HCT116 (cell line): ENCODE data around the gene MOV10L1. TPM values are rescaled to one million over a fixed set of nuclear protein-coding genes. Genes with fewer than 3 reads are reported as not detected.

ENCODE experiments used
- ATAC-seq: fragments of 200-7000 bp; cut with Tn5 transposase; 2 replicates; pipeline ENCODE4 v1.9.1; 2020; ENCODE audit warnings: mild to moderate bottlenecking, moderate library complexity
- BruUV-seq: library from RNA; stranded (reverse); fragments of 400-500 nt; replicated peaks from 2 replicates; lab custom pipeline; 2021; lab: Mats Ljungman, UMichigan
- CTCF ChIA-PET: fragments of 300-600 bp; sonication (Branson Sonifier 250); formaldehyde crosslinking; loops from one replicate; lab custom pipeline; 2021; ENCODE audit warnings: antibody characterized with exemption; lab: Charles Lee
- POLR2A ChIA-PET: fragments of 300-600, 350-600 bp; sonication (Branson Sonifier 250); formaldehyde crosslinking; loops from one replicate; lab custom pipeline; 2021; ENCODE audit warnings: antibody characterized with exemption; lab: Charles Lee
- RAD21 ChIA-PET, 2 experiments: fragments of 300-600 bp; sonication (Branson Sonifier 250); formaldehyde crosslinking; loops; one replicate each; lab custom pipeline; 2023; ENCODE audit warnings: low total read pairs in 2 of 2; ENCODE audit not compliant: uncharacterized antibody in 2 of 2, unreplicated experiment in 2 of 2, low non-redundant PET in 1 of 2; lab: Charles Lee
- DNase-seq: peaks from one replicate; pipeline ENCODE4 v3.0.0-alpha.2; 2010; ENCODE audit warnings: low read depth, low spot score
- H2AFZ ChIP-seq: fragments of 200-600 bp; shearing (Covaris generic), sonication (generic); 2 replicates; pipeline ENCODE4 v1.6.1; 2017; ENCODE audit warnings: low read depth, mixed run types, mixed read lengths, antibody characterized with exemption, low read length; ENCODE audit not compliant: poor library complexity, severe bottlenecking
- H3K27ac ChIP-seq: 2 replicates; pipeline ENCODE4 v1.5.1; 2012; ENCODE audit warnings: low read depth, low read length
- H3K27me3 ChIP-seq: fragments of 200-600 bp; sonication (generic); 2 replicates; pipeline ENCODE4 v1.6.1; 2016; ENCODE audit warnings: mixed run types, low read length, mixed read lengths; ENCODE audit not compliant: insufficient read depth
- H3K36me3 ChIP-seq, 2 experiments: fragments of 200-500 bp in 1 of 2; fragments of 200-600 bp in 1 of 2; sonication (Bioruptor generic) in 1 of 2; sonication (generic) in 1 of 2; 2 replicates each; pipeline versions ENCODE4 v1.5.1 to v1.6.1; 2014 to 2016; ENCODE audit warnings: low read length in 2 of 2, inconsistent platforms in 1 of 2, mixed read lengths in 1 of 2, mixed run types in 1 of 2; ENCODE audit not compliant: insufficient read depth in 2 of 2, control insufficient read depth in 1 of 2
- H3K4me1 ChIP-seq, 2 experiments: fragments of 200-600 bp in 1 of 2; sonication (generic) in 1 of 2; 2 replicates each; pipeline versions ENCODE4 v1.5.1 to v1.6.1; 2012 to 2017; ENCODE audit warnings: low read length in 2 of 2, inconsistent platforms in 1 of 2, mild to moderate bottlenecking in 1 of 2, mixed read lengths in 1 of 2, mixed run types in 1 of 2, moderate library complexity in 1 of 2; ENCODE audit not compliant: insufficient read depth in 2 of 2, control insufficient read depth in 1 of 2
- H3K4me2 ChIP-seq: fragments of 200-600 bp; sonication (generic); 2 replicates; pipeline ENCODE4 v1.6.1; 2017; ENCODE audit warnings: mixed run types, low read length, mixed read lengths
- H3K4me3 ChIP-seq, 2 experiments: fragments of 200-600 bp in 1 of 2; sonication (generic) in 1 of 2; replicated peaks in 1 of 2; 2 replicates each; pipeline ENCODE4 v1.5.1; 2011 to 2016; ENCODE audit warnings: low read length in 2 of 2, control low read depth in 1 of 2, low read depth in 1 of 2, mild to moderate bottlenecking in 1 of 2, mixed read lengths in 1 of 2, mixed run types in 1 of 2
- H3K79me2 ChIP-seq: fragments of 200-600 bp; sonication (generic); 2 replicates; pipeline ENCODE4 v1.6.1; 2017; ENCODE audit warnings: mild to moderate bottlenecking, mixed run types, low read length, moderate library complexity, mixed read lengths; ENCODE audit not compliant: insufficient read depth
- H3K9ac ChIP-seq: fragments of 200-600 bp; sonication (generic); 2 replicates; pipeline ENCODE4 v1.6.1; 2016; ENCODE audit warnings: low read length, mixed read lengths
- H3K9me2 ChIP-seq: fragments of 200-600 bp; sonication (generic), shearing (Covaris generic); 2 replicates; pipeline ENCODE4 v1.6.1; 2017; ENCODE audit warnings: mixed run types, mild to moderate bottlenecking, moderate library complexity; ENCODE audit not compliant: insufficient read depth
- H3K9me3 ChIP-seq, 2 experiments: fragments of 200-500 bp in 1 of 2; fragments of 200-600 bp in 1 of 2; sonication (Bioruptor generic) in 1 of 2; sonication (generic) in 1 of 2; 2 replicates each; pipeline ENCODE4 v1.6.1; 2014 to 2017; ENCODE audit warnings: low read length in 2 of 2, mixed read lengths in 2 of 2, inconsistent platforms in 1 of 2, low read depth in 1 of 2, mild to moderate bottlenecking in 1 of 2, mixed run types in 1 of 2, moderate library complexity in 1 of 2; ENCODE audit not compliant: control insufficient read depth in 1 of 2, insufficient read depth in 1 of 2
- H4K20me1 ChIP-seq: fragments of 200-600 bp; sonication (generic), shearing (Covaris generic); 2 replicates; pipeline ENCODE4 v1.6.1; 2017; ENCODE audit warnings: mixed run types, mild to moderate bottlenecking, moderate library complexity; ENCODE audit not compliant: insufficient read depth
- ATF3 ChIP-seq: IDR thresholded peaks from 2 replicates; pipeline ENCODE4 v1.6.1; 2012
- EZH2 ChIP-seq: fragments of 200-600 bp; sonication (generic); IDR thresholded peaks from 2 replicates; pipeline ENCODE4 v1.6.1; 2017; ENCODE audit warnings: antibody characterized with exemption, mixed run types
- FOSL1 ChIP-seq: IDR thresholded peaks from 2 replicates; pipeline ENCODE4 v1.6.1; 2012; ENCODE audit warnings: low read depth
- POLR2A ChIP-seq: IDR thresholded peaks from 2 replicates; pipeline ENCODE4 v1.7.0; 2011; ENCODE audit warnings: borderline replicate concordance; ENCODE audit not compliant: insufficient read depth, insufficient read length; ENCODE audit errors: extremely low read depth
- POLR2AphosphoS5 ChIP-seq: IDR thresholded peaks from 2 replicates; pipeline ENCODE4 v1.6.1; 2011; ENCODE audit warnings: mild to moderate bottlenecking, low read depth, low read length, moderate library complexity
- RAD21 ChIP-seq: IDR thresholded peaks from 2 replicates; pipeline ENCODE4 v1.6.1; 2012; ENCODE audit warnings: low read depth, mild to moderate bottlenecking
- REST ChIP-seq: IDR thresholded peaks from 2 replicates; pipeline ENCODE4 v1.6.1; 2012; ENCODE audit warnings: low read depth
- SIN3A ChIP-seq: IDR thresholded peaks from 2 replicates; pipeline ENCODE4 v1.6.1; 2012; ENCODE audit warnings: low read depth
- SP1 ChIP-seq: IDR thresholded peaks from 2 replicates; pipeline ENCODE4 v1.6.1; 2012; ENCODE audit warnings: low read depth
- YY1 ChIP-seq: IDR thresholded peaks from 2 replicates; pipeline ENCODE4 v1.6.1; 2011; ENCODE audit warnings: low read length, low read depth, moderate library complexity, mild to moderate bottlenecking; ENCODE audit not compliant: insufficient replicate concordance; ENCODE audit errors: extremely low read depth
- ZBTB33 ChIP-seq: IDR thresholded peaks from 2 replicates; pipeline ENCODE4 v1.6.1; 2011; ENCODE audit warnings: mild to moderate bottlenecking, low read length, moderate library complexity; ENCODE audit not compliant: insufficient replicate concordance; ENCODE audit errors: extremely low read depth
- ZFX ChIP-seq: fragments of 450-650 bp; IDR thresholded peaks from 2 replicates; pipeline ENCODE4 v1.6.1; 2017
- ZNF274 ChIP-seq: fragments of 200-500 bp; sonication (Bioruptor generic); IDR thresholded peaks from 2 replicates; pipeline ENCODE4 v1.6.1; 2014; ENCODE audit warnings: mild to moderate bottlenecking, low read depth, low read length, inconsistent platforms
- intact Hi-C: fragments of 100-400 bp; cut with micrococcal nuclease; formaldehyde crosslinking; loops from 2 replicates; pipeline ENCODE4 v1.10.0; 2022
- total RNA-seq: library from RNA; stranded (reverse); gene quantifications from one replicate; pipeline ENCODE4 v1.2.1, GENCODE V29; 2021; ENCODE audit not compliant: unreplicated experiment

Gene MOV10L1
- total RNA-seq, 1 experiment from 2014 or later = not detected

- Histone ChIP-seq H3K4me3 (no peak overlapping the region), H3K9me3 (no peaks in the 10 kb centered on the region), H3K9me2 (no peaks in the 10 kb centered on the region), H3K4me2 (no peak overlapping the region), H2AFZ (no peak overlapping the region), H3K27ac (no peak overlapping the region), H4K20me1 (no peaks in the 10 kb centered on the region), H3K9ac (no peak overlapping the region), H3K79me2 (no peaks in the 10 kb centered on the region), H3K27me3 (no peaks in the 10 kb centered on the region), H3K4me1 (peaks cover 2 to 7% of the 10 kb centered on the region in 2 experiments; a peak in 1 of 4 replicates), H3K36me3 (no peaks in the 10 kb centered on the region)
- BruUV-seq = no TSS peak
- POLR2A ChIA-PET = no interaction called here
- RAD21 ChIA-PET = no interaction called here
- intact Hi-C loops = no loop called here
- no peak for DNase-seq
- ATAC-seq = no peak
- TF ChIP-seq REST = no peak
- TF ChIP-seq ZFX = no peak
- TF ChIP-seq YY1 = no peak
- TF ChIP-seq SIN3A = no peak
- TF ChIP-seq SP1 = no peak
- TF ChIP-seq FOSL1 = no peak
- CTCF ChIA-PET = no interaction called here
Observed at GRCh38 chr22:50117168-50117762, 27.5 kb downstream of the MOV10L1 start.

DNA sequence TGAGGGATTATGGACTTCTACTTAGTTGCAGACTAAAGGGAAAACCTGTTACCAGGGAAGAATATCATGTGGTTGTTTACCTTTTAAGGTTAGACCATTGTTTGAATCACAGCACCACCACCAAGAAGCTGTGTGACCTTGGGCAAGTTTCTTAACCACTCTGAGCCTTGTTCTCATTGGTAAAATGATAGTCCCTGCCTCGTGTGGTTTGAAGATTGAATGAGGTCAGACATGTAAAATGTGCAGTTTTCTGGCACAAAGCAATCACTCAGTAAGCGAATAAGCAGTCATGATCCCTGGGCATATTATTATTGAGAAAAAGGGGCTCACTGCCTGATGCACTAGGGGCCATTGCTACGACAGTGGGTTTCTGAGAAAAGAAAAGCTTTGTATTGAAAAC, 28.3 kb downstream of the MOV10L1 start:
- Histone ChIP-seq H3K27ac (no peak overlapping the region), H4K20me1 (no peaks in the 10 kb centered on the region), H3K9me2 (no peaks in the 10 kb centered on the region), H3K9ac (no peak overlapping the region), H3K4me3 (no peak overlapping the region), H3K4me2 (no peak overlapping the region), H3K27me3 (no peaks in the 10 kb centered on the region), H3K79me2 (no peaks in the 10 kb centered on the region), H3K36me3 (no peaks in the 10 kb centered on the region), H3K9me3 (peaks cover 2 to 4% of the 10 kb centered on the region in 2 experiments; a peak in 1 of 4 replicates), H3K4me1 (peaks cover 2 to 7% of the 10 kb centered on the region in 2 experiments; a peak in 1 of 4 replicates), H2AFZ (no peak overlapping the region)
- ChIA-PET POLR2A (no interaction called here), RAD21 (no interaction called here), CTCF (no interaction called here)
- no peak for DNase-seq
- intact Hi-C loops = no loop called here
- no peak for ATAC-seq
- no TSS peak for BruUV-seq
- TF ChIP-seq POLR2A (no peak), ZBTB33 (no peak), RAD21 (no peak), EZH2 (no peak), FOSL1 (no peak), ZNF274 (no peak), POLR2AphosphoS5 (no peak), ATF3 (no peak)
